ACHN (cell line): Measurements from ENCODE around the gene PLCB1.

ENCODE experiments used
- DNase-seq: peaks from one replicate; pipeline ENCODE4 v3.0.0-alpha.2; 2015
- in situ Hi-C: cut with HindIII; loops from 2 replicates; pipeline ENCODE4 v1.10.0; 2017; ENCODE audit warnings: low sequenced_read_pairs, low pct_ligation_motif_present, low pct_unique_long_range_greater_than_20kb

PLCB1 gene

DNA sequence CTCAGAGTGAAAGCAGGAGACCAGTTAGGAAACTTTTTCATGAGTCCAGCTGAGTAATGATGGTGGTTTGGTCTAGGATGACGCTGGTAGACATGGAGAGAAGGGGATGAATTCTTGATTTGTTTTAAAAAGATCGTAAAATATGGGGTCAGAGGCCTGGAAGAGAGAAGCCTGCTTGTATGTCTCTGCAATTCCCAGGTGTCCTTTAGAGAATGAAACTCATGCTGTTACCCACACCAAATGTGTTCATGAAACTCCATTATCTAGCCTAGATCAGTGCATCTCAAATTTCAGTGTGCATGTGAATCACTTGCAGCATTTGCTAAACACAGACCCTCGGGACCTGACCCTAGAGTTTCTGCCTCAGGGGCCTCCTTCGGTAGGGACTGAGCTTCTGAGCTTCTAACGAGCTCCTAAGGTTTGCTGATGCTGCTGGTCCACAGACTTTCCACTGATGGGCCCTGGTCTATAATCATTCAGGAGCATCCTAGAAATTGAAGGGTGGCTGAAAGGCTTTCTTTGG, 634.9 kb downstream of the PLCB1 start:
- in situ Hi-C loops, result no loop called here
- no peak for DNase-seq

GRCh38 chr20:8774412-8774811, 642.3 kb downstream of the PLCB1 start:
- no peak for DNase-seq
- in situ Hi-C loops, result no loop called here

DNA sequence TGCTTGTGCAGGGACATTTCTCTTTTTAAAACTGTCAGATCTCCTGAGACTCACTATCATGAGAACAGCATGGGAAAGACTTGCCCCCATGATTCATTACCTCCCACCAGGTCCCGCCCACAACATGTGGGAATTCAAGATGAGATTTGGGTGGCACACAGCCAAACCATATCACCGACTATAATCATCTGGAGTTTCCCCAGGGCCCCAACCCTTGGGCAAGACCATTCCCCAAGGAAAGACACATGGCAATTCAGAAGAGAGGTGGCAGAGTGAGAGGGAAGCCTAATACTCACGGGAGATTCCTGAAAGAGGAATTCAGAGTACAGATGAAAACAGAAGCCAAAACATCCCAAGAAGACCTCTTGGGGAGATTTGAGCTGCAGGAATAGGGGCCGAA, 645.8 kb downstream of the PLCB1 start:
- in situ Hi-C loops, result no loop called here
- DNase-seq, result no peak

DNA sequence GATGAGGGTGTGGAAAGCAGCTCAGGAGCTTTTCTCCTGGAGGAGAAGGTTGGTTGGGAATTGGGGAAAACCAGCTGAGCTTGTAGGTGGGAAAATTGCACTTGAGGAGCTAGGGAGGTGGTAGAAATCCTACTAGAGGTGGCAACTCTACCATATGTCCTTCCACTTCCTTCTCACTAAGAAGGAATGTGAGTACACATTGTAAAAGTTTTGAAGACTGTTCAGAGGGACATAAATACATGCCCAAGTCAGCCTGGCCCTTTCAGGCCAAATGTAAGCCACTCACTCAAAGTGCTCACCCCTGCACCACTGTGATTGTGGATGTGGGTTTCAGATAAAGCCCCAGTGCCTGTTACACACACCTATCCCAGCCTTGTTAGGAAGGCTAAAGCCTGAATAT, 646.3 kb downstream of the PLCB1 start:
- in situ Hi-C loops, result no loop called here
- DNase-seq, result no peak

DNA sequence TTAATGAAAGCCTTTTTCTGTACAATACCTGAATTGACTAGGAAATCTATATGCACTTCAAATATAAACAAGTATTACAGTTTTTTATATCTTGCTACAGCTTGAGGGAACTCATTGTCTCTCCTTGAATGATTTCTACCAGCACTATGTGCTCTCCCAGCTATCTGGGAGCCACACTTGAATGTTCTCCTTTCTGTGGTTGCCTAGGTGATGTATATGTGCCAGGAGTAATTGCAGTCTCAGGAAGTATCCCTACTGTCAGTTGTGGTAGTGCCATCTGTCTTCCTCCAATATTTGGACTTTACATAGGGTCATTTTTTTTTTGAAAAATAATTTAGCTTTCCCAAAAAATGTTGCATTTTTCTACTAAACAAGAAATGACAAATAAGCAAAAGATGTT, 648.8 kb downstream of the PLCB1 start:
- no peak for DNase-seq
- in situ Hi-C loops, result no loop called here

DNA sequence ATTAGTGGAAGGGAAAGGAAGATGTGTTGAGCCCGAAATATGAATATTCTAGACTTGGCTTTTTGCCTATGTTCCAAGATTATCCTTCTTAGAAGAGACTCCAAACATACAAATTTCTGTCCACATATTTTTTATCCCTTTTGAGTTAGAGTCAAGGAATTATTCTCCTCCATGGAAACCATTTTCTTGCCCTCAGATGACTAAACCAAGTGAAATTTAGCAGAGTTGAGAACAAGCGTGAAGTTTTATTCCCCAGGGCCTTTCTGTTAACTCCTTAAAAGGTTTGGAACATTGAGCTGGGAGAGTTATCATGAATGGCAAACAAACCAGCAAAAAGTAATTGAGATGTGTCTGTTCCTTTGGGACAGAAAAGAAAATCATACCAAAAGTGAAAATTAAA, 650.7 kb downstream of the PLCB1 start:
- DNase-seq, result no peak
- in situ Hi-C loops, result no loop called here

DNA sequence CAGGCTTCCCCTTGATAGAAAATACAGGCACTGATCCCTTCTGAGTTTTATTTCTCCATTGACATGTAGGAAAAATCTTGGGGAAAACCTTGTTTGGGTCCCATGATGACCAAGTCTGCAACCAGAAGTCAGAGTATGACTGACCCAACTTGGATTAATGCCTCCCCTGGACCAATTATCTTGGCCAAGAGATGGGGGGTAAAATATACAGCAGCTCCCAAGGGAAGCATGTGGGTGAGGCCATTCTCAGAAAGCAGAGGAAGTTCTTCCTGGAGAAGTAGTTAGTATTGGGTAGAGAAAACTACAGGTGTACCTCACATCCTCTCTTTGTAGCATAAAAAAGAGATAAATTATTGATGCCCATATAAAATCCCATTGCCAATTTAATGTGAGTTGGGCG, 651.7 kb downstream of the PLCB1 start:
- DNase-seq, result no peak
- in situ Hi-C loops, result no loop called here

DNA sequence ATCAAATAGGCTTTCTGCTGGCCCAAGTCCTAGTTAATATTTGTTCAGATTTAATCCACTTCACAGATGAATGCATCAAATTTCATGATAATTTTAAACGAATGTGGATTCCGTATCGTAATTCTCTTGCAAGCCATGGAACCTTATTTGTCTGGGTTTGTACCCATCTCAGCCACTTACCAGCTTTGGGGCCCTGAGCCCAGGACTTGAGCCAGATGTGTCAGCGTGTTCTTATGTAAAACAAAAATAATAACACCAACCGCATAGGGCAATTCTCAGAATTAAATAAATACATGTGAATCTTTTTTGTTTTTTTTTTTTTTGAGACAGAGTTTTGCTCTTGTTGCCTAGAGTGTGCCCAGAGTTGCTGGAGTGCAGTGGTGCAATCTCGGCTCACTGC, 654.3 kb downstream of the PLCB1 start:
- DNase-seq, result no peak
- in situ Hi-C loops, result no loop called here

DNA sequence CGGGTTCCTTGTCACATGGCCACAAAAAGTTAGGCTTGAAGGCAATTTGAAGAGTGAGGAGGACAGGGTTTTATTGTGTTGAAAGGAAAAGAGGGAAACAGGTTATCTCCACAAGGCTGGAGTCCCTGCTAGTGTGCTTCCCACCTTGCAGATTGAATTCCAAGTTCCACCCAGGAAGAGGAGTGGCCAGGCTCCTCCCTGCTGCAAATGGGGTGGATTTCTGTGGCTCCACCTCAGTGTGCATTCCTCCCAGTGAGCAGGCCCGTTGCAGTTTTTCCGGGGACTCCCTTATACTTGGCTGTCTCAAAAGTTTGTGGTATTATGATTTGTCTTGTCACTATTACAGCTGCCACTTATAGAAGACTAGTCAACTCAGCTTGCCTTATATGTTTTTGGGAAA, 655.0 kb downstream of the PLCB1 start:
- peak; percentile 7 for DNase-seq
- in situ Hi-C loops, result no loop called here

DNA sequence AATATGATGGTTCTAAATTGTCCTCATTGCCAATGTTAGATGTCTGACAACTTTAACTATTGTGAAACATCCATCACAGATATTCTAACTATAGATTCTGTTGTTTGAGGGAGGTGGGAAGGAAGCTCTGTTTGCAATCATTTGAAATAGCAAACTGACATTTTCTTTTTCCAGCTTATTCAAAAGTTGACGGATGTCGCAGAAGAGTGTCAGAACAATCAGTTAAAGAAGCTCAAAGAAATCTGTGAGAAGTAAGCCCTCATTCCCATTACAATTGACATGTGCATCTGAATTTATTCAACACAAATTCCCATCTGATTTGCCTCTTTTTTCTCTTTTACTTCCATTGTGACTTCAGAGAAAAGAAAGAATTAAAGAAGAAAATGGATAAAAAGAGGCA, 656.2 kb downstream of the PLCB1 start:
- DNase-seq, result no peak
- in situ Hi-C loops, result no loop called here

DNA sequence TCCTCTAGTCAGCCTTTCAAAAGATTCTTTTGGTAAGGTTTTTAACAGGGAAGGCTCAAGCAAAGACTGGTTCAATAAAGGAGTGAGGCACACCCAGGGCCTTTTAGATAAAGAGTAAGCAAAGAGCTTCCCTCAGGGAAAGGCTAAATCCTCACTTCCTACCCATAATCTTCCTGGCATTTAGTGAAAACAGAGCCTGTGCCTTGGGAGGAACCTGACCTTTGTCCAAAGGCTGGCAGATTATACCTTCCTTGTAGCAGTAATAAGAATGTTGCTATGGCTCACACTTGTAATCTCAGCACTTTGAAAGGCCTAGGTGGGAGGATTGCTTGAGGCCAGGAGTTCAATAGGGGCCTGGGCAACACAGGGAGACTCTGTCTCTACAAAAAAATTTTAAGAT, 656.8 kb downstream of the PLCB1 start:
- in situ Hi-C loops, result no loop called here
- no peak for DNase-seq

GRCh38 chr20:8790442-8791074, 658.5 kb downstream of the PLCB1 start:
- DNase-seq, result peak; percentile 74
- in situ Hi-C loops, result no loop called here

- DNase-seq, result no peak
Observed at GRCh38 chr20:8795404-8795803, 663.3 kb downstream of the PLCB1 start.

GRCh38 chr20:8796088-8796660, 664.1 kb downstream of the PLCB1 start:
- in situ Hi-C loops, result no loop called here
- DNase-seq, result no peak

More at GRCh38 chr20:8795404-8795803, 663.3 kb downstream of the PLCB1 start:
- in situ Hi-C loops, result no loop called here

DNA sequence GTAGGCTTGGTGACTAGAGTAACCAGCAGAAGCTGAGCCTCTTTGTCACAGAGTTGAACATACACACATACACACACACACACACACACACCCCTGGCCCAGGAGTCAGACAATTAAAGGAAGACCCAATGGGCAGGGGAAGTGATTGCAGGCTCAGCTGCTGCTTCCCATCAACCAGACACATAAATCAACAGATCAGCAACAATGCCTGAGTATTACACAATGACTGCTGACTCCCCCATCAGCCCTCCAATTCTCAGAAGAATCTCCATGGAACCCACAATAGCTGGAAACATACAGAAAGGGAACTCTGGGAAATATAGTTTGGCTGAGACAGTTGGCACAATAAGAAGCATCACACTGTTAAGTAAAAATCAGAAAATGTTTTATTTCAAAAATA, 666.4 kb downstream of the PLCB1 start:
- no peak for DNase-seq
- in situ Hi-C loops, result no loop called here

GRCh38 chr20:8800089-8800488, 668.0 kb downstream of the PLCB1 start:
- in situ Hi-C loops, result no loop called here

DNA sequence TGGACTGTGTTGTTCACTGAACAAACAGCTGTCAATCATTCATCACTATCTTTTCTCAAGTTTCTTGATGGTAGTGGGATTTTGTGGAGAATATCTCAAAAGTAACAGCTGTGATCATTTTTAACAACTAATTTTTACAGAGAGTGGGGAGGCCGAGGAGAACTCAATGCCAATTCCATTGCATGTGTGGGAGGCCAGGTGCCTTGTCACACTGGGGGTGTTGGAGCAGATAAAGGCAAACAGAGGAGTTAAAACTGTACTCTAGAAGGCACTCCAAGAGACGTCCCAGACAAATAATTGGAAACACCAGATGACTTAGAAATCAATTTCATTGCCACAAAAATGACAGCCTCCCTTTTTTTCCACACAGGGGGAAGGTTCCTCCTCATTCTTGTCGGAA, 669.6 kb downstream of the PLCB1 start:
- in situ Hi-C loops, result no loop called here
- no peak for DNase-seq

More at GRCh38 chr20:8800089-8800488, 668.0 kb downstream of the PLCB1 start:
- DNase-seq, result no peak

DNA sequence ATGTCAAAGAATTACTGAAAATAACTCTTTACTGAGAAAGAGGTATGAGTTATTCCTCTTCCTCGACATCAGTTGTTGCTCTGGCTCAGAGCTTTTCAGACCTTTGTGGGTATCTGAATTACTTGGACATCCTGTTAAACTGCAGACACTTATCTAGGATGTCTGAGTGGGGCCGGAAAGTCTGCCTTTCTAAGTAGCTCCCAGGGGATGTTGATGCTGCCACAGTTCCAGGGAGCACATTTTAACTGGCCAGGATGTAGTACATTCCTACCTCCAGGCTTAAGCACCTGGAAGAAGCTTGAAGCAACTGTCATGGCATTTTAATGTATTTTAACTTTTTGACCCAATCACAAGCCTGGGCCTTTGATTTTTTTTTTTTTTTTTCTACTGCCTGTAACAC, 671.0 kb downstream of the PLCB1 start:
- in situ Hi-C loops, result no loop called here
- no peak for DNase-seq

DNA sequence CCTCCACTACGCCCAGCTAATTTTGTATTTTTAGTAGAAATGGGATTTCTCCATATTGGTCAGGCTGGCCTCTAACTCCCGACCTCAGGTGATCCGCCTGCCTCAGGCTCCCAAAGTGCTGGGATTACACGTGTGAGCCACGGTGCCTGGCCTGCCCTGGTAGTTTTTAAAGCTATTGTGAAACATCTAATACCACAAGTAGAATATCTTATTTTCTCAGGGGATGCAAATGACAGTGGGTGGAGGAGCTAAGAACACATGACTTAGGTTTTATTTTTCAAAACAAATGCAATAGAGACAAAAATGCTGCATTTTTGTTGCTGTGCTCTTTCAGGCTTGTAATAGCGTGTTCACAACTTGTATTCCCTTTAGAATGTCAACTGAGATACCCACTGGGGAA, 671.9 kb downstream of the PLCB1 start:
- no peak for DNase-seq
- in situ Hi-C loops, result no loop called here

- DNase-seq, result no peak
- in situ Hi-C loops, result no loop called here
Observed at GRCh38 chr20:8805737-8806442, 673.8 kb downstream of the PLCB1 start.
